RWPE1 (cell line): ENCODE measurements around the gene TBC1D24.
"Not testable (repeated sequence)": the region's sequence is repeated elsewhere in the genome, so short reads cannot be mapped to it uniquely, and the experiment has no call there.

Experiments used
- CTCF ChIA-PET: fragments of 350-600 bp; sonication (Branson Sonifier 250); formaldehyde crosslinking; extraction: SDS; loops from one replicate; lab custom pipeline; 2021; lab: Yijun Ruan, JAX
- POLR2A ChIA-PET: fragments of 400-600 bp; formaldehyde crosslinking; extraction: SDS; loops from one replicate; lab custom pipeline; 2020; ENCODE audit warnings: antibody characterized with exemption; ENCODE audit not compliant: low non-redundant PET; lab: Yijun Ruan, JAX
- DNase-seq: peaks from one replicate; pipeline ENCODE4 v3.0.0; 2012; ENCODE audit warnings: low spot score
- H3K27ac ChIP-seq: fragments of 450-650 bp; 2 replicates; pipeline ENCODE4 v1.5.1; 2017
- CTCF ChIP-seq: fragments of 450-650 bp; conservative IDR thresholded peaks from 2 replicates; pipeline ENCODE4 v1.5.1; 2017; ENCODE audit warnings: low read depth, mild to moderate bottlenecking

Gene TBC1D24

DNA sequence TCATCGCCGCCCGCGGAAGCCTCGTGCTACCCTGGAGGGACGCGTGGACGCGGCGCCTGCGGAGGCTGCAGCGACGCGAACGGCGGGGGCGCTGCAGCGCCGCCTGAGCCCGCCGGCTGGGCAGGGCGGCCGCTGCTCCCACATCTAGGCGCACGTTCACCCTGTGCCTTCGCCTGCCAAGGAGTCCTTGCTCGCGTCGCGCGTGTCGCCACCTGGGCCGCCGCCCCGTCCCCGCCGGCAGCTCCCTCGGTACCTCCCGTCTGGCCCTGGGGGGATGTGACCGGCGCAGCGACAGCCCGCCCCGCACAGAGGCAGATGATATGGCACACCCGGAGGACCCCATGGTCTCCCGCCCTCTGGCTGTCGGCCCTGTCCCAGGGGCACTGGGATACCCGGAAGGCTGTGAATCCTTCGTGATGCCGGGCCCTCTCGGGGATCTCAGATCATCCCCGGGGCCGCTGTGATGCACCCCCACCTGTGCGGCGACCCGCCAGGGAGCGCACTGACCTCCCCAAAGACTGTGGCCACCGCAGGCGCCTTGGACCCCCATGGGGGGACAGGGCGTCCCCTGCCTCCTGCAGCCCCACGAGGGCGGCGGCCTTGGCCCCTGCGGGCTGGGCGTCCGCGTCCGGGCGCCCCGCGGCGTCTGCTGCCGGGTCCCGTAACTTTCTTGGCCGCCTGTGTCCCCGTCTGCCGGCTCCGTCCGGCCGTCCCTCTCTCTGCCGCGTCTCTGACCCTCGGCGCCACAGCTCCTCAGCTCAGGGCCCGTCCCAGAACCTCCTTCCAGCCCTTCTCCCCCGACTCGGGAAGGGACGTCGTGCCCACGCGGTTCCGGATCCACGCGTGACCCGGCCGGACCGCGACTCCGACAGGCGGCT is 689 bp upstream of the TBC1D24 start:
- POLR2A ChIA-PET, result no interaction called here
- peak; percentile 69 for TF ChIP-seq CTCF
- peak overlapping the region; percentile 85 for H3K27ac ChIP-seq
- CTCF ChIA-PET, result interaction anchor here (0.6 to 4.0 kb wide), 3 partner anchors 27 to 45 kb away, joined by 4 to 12 read pairs (median 5); partner anchors contain the start of gene CCNF
- DNase-seq, result no peak

DNA sequence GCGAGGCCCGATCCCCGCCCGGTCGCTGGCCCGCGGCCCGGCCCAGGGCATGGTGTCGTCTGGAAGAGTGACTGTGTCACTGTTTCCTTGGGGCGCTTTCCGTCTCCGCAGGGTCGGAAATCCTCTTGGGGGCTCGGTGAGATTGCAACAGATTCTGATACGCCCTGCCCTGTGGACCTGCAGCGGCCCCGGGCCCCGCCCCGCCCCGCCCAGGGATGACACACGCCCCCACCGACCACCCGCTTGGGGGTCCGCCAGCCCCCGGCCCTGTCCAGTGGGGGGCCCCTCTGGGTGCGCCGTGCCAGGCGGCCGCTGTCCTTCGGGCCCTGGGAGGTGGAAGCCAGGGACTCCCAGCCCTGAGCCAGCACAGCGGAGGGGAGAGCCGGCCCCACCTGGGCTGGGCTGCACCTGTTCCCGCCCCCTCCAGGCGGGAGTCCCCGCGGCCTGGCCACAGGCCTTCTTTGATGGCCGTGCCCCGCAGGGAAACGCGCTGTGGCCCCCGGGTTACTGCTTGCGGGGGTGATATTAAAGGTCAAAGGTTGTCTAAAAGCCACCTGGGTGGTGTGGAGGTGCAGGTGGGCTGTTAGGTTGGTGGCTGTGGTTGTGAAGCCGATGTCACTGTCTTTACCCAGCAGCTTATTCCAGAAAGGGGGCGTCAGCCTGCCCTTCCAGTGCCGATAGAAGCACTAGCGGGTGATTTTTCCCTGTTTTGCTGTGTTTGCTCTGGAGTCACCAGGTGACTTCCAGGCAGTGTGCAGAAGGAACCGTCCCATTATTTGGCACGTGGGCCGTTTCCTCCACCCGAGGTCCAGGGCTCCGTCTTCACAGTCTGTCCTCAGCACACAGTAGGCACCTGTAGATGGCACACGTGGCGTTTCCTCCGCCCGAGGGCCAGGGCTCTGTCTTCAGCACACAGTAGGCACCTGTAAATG is 752 bp downstream of the TBC1D24 start:
- peak overlapping the region; percentile 85 for H3K27ac ChIP-seq
- ChIA-PET POLR2A (no interaction called here), CTCF (interaction anchor here (4.0 kb wide), 1 partner anchor 26 kb away, joined by 12 read pairs; no protein-coding TSS in a partner anchor)
- no peak for TF ChIP-seq CTCF
- no peak for DNase-seq

DNA sequence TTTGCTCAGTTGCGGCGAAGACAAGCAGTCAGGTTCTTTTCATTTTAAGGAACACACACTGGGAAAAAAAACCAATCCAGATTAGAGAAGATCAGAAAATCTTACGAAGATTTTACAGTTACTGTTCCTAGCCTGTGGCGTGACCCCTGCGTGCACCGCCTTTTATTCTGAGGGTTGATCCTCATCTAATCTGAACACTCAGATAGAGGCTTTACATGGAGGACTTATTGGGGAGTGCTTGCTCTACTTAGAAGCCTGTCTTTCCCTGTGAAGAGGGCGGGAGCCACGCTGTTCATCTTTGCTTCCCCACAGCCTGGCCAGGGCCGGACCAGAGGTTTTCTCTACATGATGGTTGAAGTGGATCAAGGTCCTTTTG is 1.4 kb downstream of the TBC1D24 start:
- H3K27ac ChIP-seq, result no peak overlapping the region
- no peak for DNase-seq
- no peak for TF ChIP-seq CTCF
- ChIA-PET CTCF (no interaction called here), POLR2A (no interaction called here)

DNA sequence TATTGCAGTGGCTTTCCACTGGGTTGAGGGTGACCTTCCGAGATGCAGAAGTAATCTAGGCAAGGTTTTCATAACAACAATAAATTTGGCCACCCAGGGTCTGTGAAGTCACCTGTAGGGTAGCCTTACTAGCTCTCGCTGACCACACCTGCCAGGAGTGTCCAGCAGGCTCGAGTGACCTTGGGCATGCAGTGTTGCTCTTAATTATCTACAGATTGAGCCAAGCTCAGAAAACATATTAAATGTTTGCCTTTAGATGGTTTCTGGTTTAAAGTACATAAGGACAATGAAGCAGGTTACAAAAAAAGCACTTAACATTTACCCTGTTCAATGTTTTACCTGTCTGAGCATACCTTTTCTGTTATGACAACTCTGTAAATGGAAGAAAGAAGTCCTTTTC is 1.8 kb downstream of the TBC1D24 start:
- POLR2A ChIA-PET, result no interaction called here

DNA sequence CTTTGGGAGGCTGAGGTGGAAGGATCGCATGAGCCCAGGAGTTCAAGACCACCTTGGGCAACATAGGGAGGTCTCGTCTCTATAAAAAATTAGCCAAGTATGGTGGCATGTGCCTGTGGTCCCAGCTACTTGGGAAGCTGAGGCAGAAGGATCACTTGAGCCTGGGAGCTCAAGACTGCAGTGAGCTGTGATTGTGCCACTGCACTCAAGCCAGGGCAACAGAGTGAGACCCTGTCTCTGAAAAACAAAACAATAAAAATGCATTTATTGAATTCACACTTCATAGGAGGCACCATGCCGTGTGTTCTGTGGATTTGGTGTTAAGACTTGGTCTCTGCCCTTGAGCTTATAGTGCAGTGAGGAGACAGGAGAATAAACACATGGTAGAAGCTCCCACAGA is 2.4 kb downstream of the TBC1D24 start:
- no peak for DNase-seq
- POLR2A ChIA-PET, result interaction anchor here (0.6 kb wide), 2 partner anchors 11 to 26 kb away, joined by 7 to 8 read pairs; no protein-coding TSS in a partner anchor
- H3K27ac ChIP-seq, result peak overlapping the region; percentile 34; the same call in 1 of the 2 replicates
- CTCF ChIA-PET, result interaction anchor here (1.2 to 1.3 kb wide), 2 partner anchors 24 kb away, joined by 3 to 4 read pairs; no protein-coding TSS in a partner anchor
- TF ChIP-seq CTCF, result no peak

More for the DNA sequence above, 1.8 kb downstream of the TBC1D24 start:
- DNase-seq, result no peak
- TF ChIP-seq CTCF, result no peak
- CTCF ChIA-PET, result interaction anchor here (1.2 to 1.3 kb wide), 2 partner anchors 24 to 25 kb away, joined by 3 to 4 read pairs; no protein-coding TSS in a partner anchor
- no peak overlapping the region for H3K27ac ChIP-seq

DNA sequence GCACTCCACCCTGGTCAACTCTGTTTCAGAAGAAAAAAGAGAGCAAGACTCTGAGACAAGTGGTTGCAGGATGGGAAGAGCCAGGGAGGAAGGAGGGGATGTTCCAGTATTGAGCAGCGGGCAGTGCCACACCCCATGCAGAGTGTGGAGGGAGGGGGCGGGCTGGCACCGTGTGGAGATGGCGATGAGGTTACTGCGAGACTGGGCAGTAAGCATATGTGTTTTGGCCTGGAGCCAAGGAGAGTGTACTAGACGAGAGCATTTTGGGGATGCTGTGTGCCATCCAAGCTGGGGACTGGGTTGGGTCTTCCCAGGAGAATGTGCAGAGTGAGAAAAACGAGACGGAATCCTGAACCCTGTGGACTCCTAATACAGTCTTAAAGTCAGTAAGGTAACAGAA is 3.4 kb downstream of the TBC1D24 start:
- ChIA-PET CTCF (interaction anchor here (0.6 kb wide), 1 partner anchor 11 kb away, joined by 3 read pairs; no protein-coding TSS in a partner anchor), POLR2A (no interaction called here)
- H3K27ac ChIP-seq, result peak overlapping the region; percentile 34
- TF ChIP-seq CTCF, result no peak
- DNase-seq, result no peak

GRCh38 chr16:2479996-2480395 is 5.1 kb downstream of the TBC1D24 start:
- CTCF ChIA-PET, H3K27ac ChIP-seq: not testable (repeated sequence)

More at GRCh38 chr16:2479996-2480395, 5.1 kb downstream of the TBC1D24 start:
- POLR2A ChIA-PET, DNase-seq: not testable (repeated sequence)
